Smooth muscle cell (in vitro differentiated cells): ENCODE results near the gene CRAMP1. TPM values are rescaled to one million over a fixed set of nuclear protein-coding genes. Genes with fewer than 3 reads are reported as not detected.

Experiments
- DNase-seq: peaks from one replicate; lab custom pipeline; 2025; ENCODE audit not compliant: unreplicated experiment; lab: John Stamatoyannopoulos, UW
- H2AFZ ChIP-seq: fragments of 200-600 bp; sonication (generic); 2 replicates; pipeline ENCODE4 v1.6.0; 2016; ENCODE audit warnings: antibody characterized with exemption, low read depth, mild to moderate bottlenecking
- H3F3A ChIP-seq: fragments of 200-600 bp; sonication (generic); 2 replicates; pipeline ENCODE4 v1.6.0; 2017; ENCODE audit warnings: antibody characterized with exemption, low read depth
- H3K27ac ChIP-seq: fragments of 200-600 bp; sonication (generic); 2 replicates; pipeline ENCODE4 v1.5.1; 2016; ENCODE audit warnings: low read depth, mild to moderate bottlenecking
- H3K27me3 ChIP-seq: fragments of 200-600 bp; sonication (generic); 2 replicates; pipeline ENCODE4 v1.6.1; 2016; ENCODE audit warnings: low read depth, mild to moderate bottlenecking
- H3K36me3 ChIP-seq: fragments of 200-600 bp; sonication (generic); 2 replicates; pipeline ENCODE4 v1.5.1; 2016; ENCODE audit warnings: low read depth
- H3K4me1 ChIP-seq: fragments of 200-600 bp; sonication (generic); 2 replicates; pipeline ENCODE4 v1.5.1; 2016; ENCODE audit warnings: low read depth
- H3K4me2 ChIP-seq: fragments of 200-600 bp; sonication (generic); 2 replicates; pipeline ENCODE4 v1.6.0; 2016; ENCODE audit warnings: mild to moderate bottlenecking
- H3K4me3 ChIP-seq: fragments of 200-600 bp; sonication (generic); 2 replicates; pipeline ENCODE4 v1.5.1; 2016; ENCODE audit warnings: mild to moderate bottlenecking
- H3K79me2 ChIP-seq: fragments of 200-600 bp; sonication (generic); 2 replicates; pipeline ENCODE4 v1.6.0; 2016; ENCODE audit warnings: low read depth, mild to moderate bottlenecking
- H3K9ac ChIP-seq: fragments of 200-600 bp; sonication (generic); 2 replicates; pipeline ENCODE4 v1.6.0; 2016; ENCODE audit warnings: low read depth
- H3K9me3 ChIP-seq: fragments of 200-600 bp; sonication (generic); replicated peaks from 2 replicates; pipeline ENCODE4 v1.5.1; 2016; ENCODE audit warnings: low read depth
- H4K20me1 ChIP-seq: fragments of 200-600 bp; sonication (generic); 2 replicates; pipeline ENCODE4 v1.6.0; 2016; ENCODE audit warnings: low read depth
- WGBS: methylation state at CpG from one replicate; pipeline ENCODE4 v1.1.7; 2016; ENCODE audit warnings: low lambda C conversion rate; 5-methylcytosine and 5-hydroxymethylcytosine counted together
- polyA plus RNA-seq: library from polyadenylated mRNA; unstranded; fragments of >200 nt; fragmentation: Nextera tagmentation; extraction: Ambion mirVana; gene quantifications from 2 replicates; pipeline ENCODE4 v1.2.1, GENCODE V29; 2016
- total RNA-seq: library from RNA; depleted of rRNA; stranded (reverse); fragments of >200 nt; gene quantifications from 2 replicates; pipeline ENCODE4 v1.2.3, GENCODE V29; 2014
- TF ChIP-seq, protein P1 (sequence below): fragments of 200-600 bp; sonication (generic); IDR thresholded peaks from 2 replicates; pipeline ENCODE4 v1.5.1; 2017; ENCODE audit warnings: borderline replicate concordance, mild to moderate bottlenecking, antibody characterized with exemption; ENCODE audit not compliant: insufficient read depth, poor library complexity, severe bottlenecking

CRAMP1 gene
- total and polyA plus RNA-seq, 2 experiments from 2014 or later = 7.9 to 16.5 TPM

- Histone ChIP-seq H3K4me3 (no peak overlapping the region), H3K9ac (no peak overlapping the region), H3K36me3 (no peaks in the 10 kb centered on the region), H3K27ac (no peak overlapping the region), H3K4me1 (peaks cover 11% of the 10 kb centered on the region), H3K79me2 (peaks cover 35% of the 10 kb centered on the region), H3K9me3 (no peaks in the 10 kb centered on the region), H3F3A (no peaks in the 10 kb centered on the region), H2AFZ (no peak overlapping the region), H3K27me3 (no peaks in the 10 kb centered on the region), H4K20me1 (peaks cover 30% of the 10 kb centered on the region), H3K4me2 (no peak overlapping the region)
- no peak for DNase-seq
- TF ChIP-seq, protein P1, sequence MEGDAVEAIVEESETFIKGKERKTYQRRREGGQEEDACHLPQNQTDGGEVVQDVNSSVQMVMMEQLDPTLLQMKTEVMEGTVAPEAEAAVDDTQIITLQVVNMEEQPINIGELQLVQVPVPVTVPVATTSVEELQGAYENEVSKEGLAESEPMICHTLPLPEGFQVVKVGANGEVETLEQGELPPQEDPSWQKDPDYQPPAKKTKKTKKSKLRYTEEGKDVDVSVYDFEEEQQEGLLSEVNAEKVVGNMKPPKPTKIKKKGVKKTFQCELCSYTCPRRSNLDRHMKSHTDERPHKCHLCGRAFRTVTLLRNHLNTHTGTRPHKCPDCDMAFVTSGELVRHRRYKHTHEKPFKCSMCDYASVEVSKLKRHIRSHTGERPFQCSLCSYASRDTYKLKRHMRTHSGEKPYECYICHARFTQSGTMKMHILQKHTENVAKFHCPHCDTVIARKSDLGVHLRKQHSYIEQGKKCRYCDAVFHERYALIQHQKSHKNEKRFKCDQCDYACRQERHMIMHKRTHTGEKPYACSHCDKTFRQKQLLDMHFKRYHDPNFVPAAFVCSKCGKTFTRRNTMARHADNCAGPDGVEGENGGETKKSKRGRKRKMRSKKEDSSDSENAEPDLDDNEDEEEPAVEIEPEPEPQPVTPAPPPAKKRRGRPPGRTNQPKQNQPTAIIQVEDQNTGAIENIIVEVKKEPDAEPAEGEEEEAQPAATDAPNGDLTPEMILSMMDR = no peak
- WGBS = 95% methylated on average over 12 of the region's 12 CpGs
These were observed 64.5 kb downstream of the CRAMP1 start for GRCh38 chr16:1676661-1677060.

- WGBS = 92% methylated on average over 18 of the region's 18 CpGs
These were observed 65.2 kb downstream of the CRAMP1 start for GRCh38 chr16:1677339-1677738.

GRCh38 chr16:1677942-1678499 is 65.9 kb downstream of the CRAMP1 start, which contains the start of gene JPT2:
TSS of gene JPT2 (plus strand) at chr16:1678279. CDS start at chr16:1678313, 34 bp downstream.
- Histone ChIP-seq H3F3A (no peaks in the 10 kb centered on the region), H3K79me2 (peaks cover 48% of the 10 kb centered on the region)

More at GRCh38 chr16:1677339-1677738, 65.2 kb downstream of the CRAMP1 start:
- Histone ChIP-seq H3K27ac (no peak overlapping the region), H3K4me3 (peak overlapping the region; percentile 82), H3K79me2 (peaks cover 41% of the 10 kb centered on the region), H3K27me3 (no peaks in the 10 kb centered on the region), H3K9me3 (no peaks in the 10 kb centered on the region), H3K4me1 (peaks cover 13% of the 10 kb centered on the region), H3K36me3 (no peaks in the 10 kb centered on the region), H2AFZ (no peak overlapping the region), H3K9ac (no peak overlapping the region), H4K20me1 (peaks cover 36% of the 10 kb centered on the region), H3K4me2 (peak overlapping the region; percentile 92), H3F3A (no peaks in the 10 kb centered on the region)
- TF ChIP-seq, protein P1 = no peak
- no peak for DNase-seq

More at GRCh38 chr16:1677942-1678499, 65.9 kb downstream of the CRAMP1 start, which contains the start of gene JPT2:
- peak; percentile 75 for DNase-seq
- no peaks in the 10 kb centered on the region for H3K36me3 ChIP-seq
- peak within 1 kb of the TSS; percentile 20 for H2AFZ ChIP-seq
- TF ChIP-seq, protein P1 = no peak
- no peaks in the 10 kb centered on the region for H3K27me3 ChIP-seq
- H3K4me1 ChIP-seq = peaks cover 13% of the 10 kb centered on the region
- peak within 1 kb of the TSS; percentile 82 for H3K4me3 ChIP-seq
- H4K20me1 ChIP-seq = peaks cover 42% of the 10 kb centered on the region
- peak within 1 kb of the TSS; percentile 62 for H3K27ac ChIP-seq
- under 1% methylated on average over 23 of the region's 79 CpGs for WGBS
- peak within 1 kb of the TSS; percentile 92 for H3K4me2 ChIP-seq
- no peaks in the 10 kb centered on the region for H3K9me3 ChIP-seq
- H3K9ac ChIP-seq = peak within 1 kb of the TSS; percentile 81
